Right atrium auricular region (tissue), 2 donors: ENCODE results near the gene CAMTA1. TPM values are rescaled to one million over a fixed set of nuclear protein-coding genes. Genes with fewer than 3 reads are reported as not detected.

Source experiments
- DNase-seq: peaks from one replicate; pipeline ENCODE4 v3.0.0-alpha.2; 2019; ENCODE audit warnings: low spot score
- H3K27ac ChIP-seq, 2 donors: fragments of 200-600 bp; sonication (generic); 1 replicate in 1 of 2; 2 replicates in 1 of 2; pipeline ENCODE4 v1.5.1; 2016 to 2019
- H3K27me3 ChIP-seq, 2 donors: fragments of 200-600 bp; sonication (generic); one replicate each; pipeline versions ENCODE4 v1.5.1 to v1.6.0; 2017 to 2019
- H3K36me3 ChIP-seq: fragments of 200-600 bp; sonication (generic); one replicate; pipeline ENCODE4 v1.5.1; 2016
- H3K4me1 ChIP-seq, 2 donors: fragments of 200-600 bp; sonication (generic); one replicate each; pipeline versions ENCODE4 v1.5.1 to v1.6.0; 2017 to 2019
- H3K4me3 ChIP-seq, 2 donors: fragments of 200-600 bp; sonication (generic); 1 replicate in 1 of 2; 2 replicates in 1 of 2; pipeline ENCODE4 v1.5.1; 2017 to 2019; ENCODE audit warnings: mild to moderate bottlenecking in 1 of 2, moderate library complexity in 1 of 2
- H3K9me3 ChIP-seq, 2 donors: fragments of 200-600 bp; sonication (generic); one replicate each; pipeline ENCODE4 v1.5.1; 2019
- CTCF ChIP-seq, 2 donors: fragments of 200-600 bp; sonication (generic); IDR thresholded peaks; one replicate each; pipeline ENCODE4 v1.5.1; 2019; ENCODE audit warnings: antibody characterized with exemption in 2 of 2
- total RNA-seq, 2 donors: library from RNA; depleted of rRNA; stranded (reverse); fragments of >200 nt; gene quantifications; one replicate each; pipeline ENCODE4 v1.1.0, GENCODE V29; 2016

Gene CAMTA1
- total RNA-seq, 2 donors from 2014 or later = 132 to 190 TPM

GRCh38 chr1:6782151-6782550 lies 3.1 kb upstream of the CAMTA1 start:
- H3K27ac ChIP-seq = no peak overlapping the region
- no peaks in the 10 kb centered on the region for H3K36me3 ChIP-seq
- H3K4me1 ChIP-seq = peaks cover 0 to 20% of the 10 kb centered on the region in 2 donors
- no peak overlapping the region for H3K4me3 ChIP-seq
- H3K9me3 ChIP-seq = no peaks in the 10 kb centered on the region
- no peak for TF ChIP-seq CTCF (IDR thresholded peaks at IDR 0.05)
- DNase-seq = no peak
- H3K27me3 ChIP-seq = no peaks in the 10 kb centered on the region

GRCh38 chr1:6783221-6783620 lies 2.0 kb upstream of the CAMTA1 start:
- peaks cover 0 to 22% of the 10 kb centered on the region in 2 donors for H3K4me1 ChIP-seq
- H3K9me3 ChIP-seq = no peaks in the 10 kb centered on the region
- DNase-seq = no peak
- no peak for TF ChIP-seq CTCF (IDR thresholded peaks at IDR 0.05)
- no peak overlapping the region for H3K4me3 ChIP-seq
- no peaks in the 10 kb centered on the region for H3K36me3 ChIP-seq
- H3K27me3 ChIP-seq = no peaks in the 10 kb centered on the region
- H3K27ac ChIP-seq = peak overlapping the region in 1 of 2 donors; percentile 100

GRCh38 chr1:6783936-6784559 lies 1.2 kb upstream of the CAMTA1 start:
- TF ChIP-seq CTCF (IDR thresholded peaks at IDR 0.05) = no peak
- H3K4me1 ChIP-seq = peaks cover 0 to 30% of the 10 kb centered on the region in 2 donors
- no peak for DNase-seq
- H3K27ac ChIP-seq = peak overlapping the region; percentile 97 to 100
- no peaks in the 10 kb centered on the region for H3K36me3 ChIP-seq
- H3K9me3 ChIP-seq = no peaks in the 10 kb centered on the region
- H3K4me3 ChIP-seq = peak overlapping the region; percentile 83 to 92
- H3K27me3 ChIP-seq = no peaks in the 10 kb centered on the region

GRCh38 chr1:6784560-6785317 lies 515 bp upstream of the CAMTA1 start:
- Histone ChIP-seq H3K9me3 (no peaks in the 10 kb centered on the region), H3K4me1 (peaks cover 0 to 34% of the 10 kb centered on the region in 2 donors), H3K4me3 (peak overlapping the region; percentile 83 to 92), H3K27ac (peak overlapping the region; percentile 97 to 100), H3K27me3 (no peaks in the 10 kb centered on the region), H3K36me3 (no peaks in the 10 kb centered on the region)
- TF ChIP-seq CTCF (IDR thresholded peaks at IDR 0.05) = no peak
- DNase-seq = peak; percentile 100

GRCh38 chr1:6785728-6786505 lies 663 bp downstream of the CAMTA1 start:
- Histone ChIP-seq H3K27ac (peak overlapping the region; percentile 91 to 92), H3K4me1 (peaks cover 0 to 34% of the 10 kb centered on the region in 2 donors), H3K27me3 (no peaks in the 10 kb centered on the region), H3K36me3 (no peaks in the 10 kb centered on the region), H3K4me3 (peak overlapping the region; percentile 62 to 89), H3K9me3 (no peaks in the 10 kb centered on the region)
- TF ChIP-seq CTCF (IDR thresholded peaks at IDR 0.05) = peak in 1 of 2 donors; percentile 31
- DNase-seq = no peak
